HepG2 (cell line): ENCODE measurements around the gene PNLIPRP2.

Source experiments
- HCFC1 ChIP-seq: fragments of 150-350 bp; IDR thresholded peaks from 2 replicates; pipeline ENCODE4 v1.6.1; 2014; ENCODE audit warnings: low read depth, low read length
- HNRNPK ChIP-seq: fragments of 200-400 bp; formaldehyde crosslinking; IDR thresholded peaks from 2 replicates; pipeline ENCODE4 v1.6.1; 2018; ENCODE audit warnings: low read length, low read depth, moderate library complexity, mild to moderate bottlenecking; ENCODE audit not compliant: poor library complexity, severe bottlenecking
- IKZF1 ChIP-seq: fragments of 450-650 bp; IDR thresholded peaks from 2 replicates; pipeline ENCODE4 v1.7.1; 2016
- MAX ChIP-seq: IDR thresholded peaks from 2 replicates; pipeline ENCODE4 v1.6.1; 2012; ENCODE audit warnings: inconsistent platforms
- PHF8 ChIP-seq: sonication (generic); formaldehyde crosslinking; IDR thresholded peaks from 2 replicates; pipeline ENCODE4 v1.5.0; 2020; ENCODE audit warnings: missing genetic modification reagents
- POLR2A ChIP-seq, 2 experiments: IDR thresholded peaks; 2 replicates each; pipeline ENCODE4 v1.6.1; 2011; ENCODE audit warnings: low read depth in 2 of 2, low read length in 2 of 2, mild to moderate bottlenecking in 1 of 2, moderate library complexity in 1 of 2; ENCODE audit not compliant: insufficient read depth in 1 of 2
- POLR2AphosphoS2 ChIP-seq: IDR thresholded peaks from 2 replicates; pipeline ENCODE4 v1.6.1; 2011; ENCODE audit warnings: low read depth, low read length, improper control_type of control experiment
- POLR2AphosphoS5 ChIP-seq: IDR thresholded peaks from 2 replicates; pipeline ENCODE4 v1.6.1; 2012; ENCODE audit warnings: low read depth, low read length
- RFXANK ChIP-seq: IDR thresholded peaks from 2 replicates; pipeline ENCODE4 v1.6.1; 2016
- TGIF2 ChIP-seq: IDR thresholded peaks from 2 replicates; pipeline ENCODE4 v1.6.1; 2016; ENCODE audit warnings: control low read depth, missing compliant biosample characterization
- TOE1 ChIP-seq: sonication (generic); formaldehyde crosslinking; IDR thresholded peaks from 2 replicates; pipeline ENCODE4 v1.4.0; 2020; ENCODE audit warnings: mild to moderate bottlenecking, missing genetic modification reagents
- ZFP36 ChIP-seq: fragments of 150-350 bp; IDR thresholded peaks from 2 replicates; pipeline ENCODE4 v1.6.1; 2018; ENCODE audit warnings: borderline replicate concordance, low read length, low read depth; ENCODE audit not compliant: partially characterized antibody
- ZNF570 ChIP-seq: sonication (generic); formaldehyde crosslinking; IDR thresholded peaks from 2 replicates; pipeline ENCODE4 v1.4.0; 2020; ENCODE audit warnings: mild to moderate bottlenecking, missing genetic modification reagents, borderline replicate concordance
- TF ChIP-seq, protein P1 (sequence below): sonication (generic); formaldehyde crosslinking; IDR thresholded peaks from 2 replicates; pipeline ENCODE4 v1.5.0; 2020; ENCODE audit warnings: mild to moderate bottlenecking, missing genetic modification reagents, moderate library complexity

DNA sequence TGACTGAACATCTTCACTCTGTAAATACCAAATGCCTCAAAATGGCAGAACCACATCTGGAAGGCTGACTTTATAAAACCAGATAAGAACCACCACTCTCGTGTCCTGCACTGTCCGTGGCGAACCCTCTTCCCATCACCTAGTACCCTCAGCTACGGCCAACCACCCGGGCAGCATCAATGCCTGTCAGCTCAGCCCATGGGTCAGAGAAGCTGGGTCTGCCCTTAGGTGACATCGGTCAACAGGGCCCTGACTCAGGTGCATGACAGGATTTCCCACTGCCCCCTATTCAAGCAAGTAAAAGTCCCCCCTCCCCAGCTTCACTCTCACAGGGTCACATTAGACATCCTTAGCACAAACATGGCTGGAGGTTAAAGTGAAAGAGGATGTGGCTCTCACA is 65.1 kb downstream of the PNLIPRP2 start:
- TF ChIP-seq IKZF1: no peak
- no peak for TF ChIP-seq MAX
- no peak for TF ChIP-seq TGIF2 (CRISPR knock-in tag)
- no peak for TF ChIP-seq HCFC1
- TF ChIP-seq PHF8 (CRISPR knock-in tag): no peak
- TF ChIP-seq POLR2AphosphoS5: no peak
- TF ChIP-seq ZFP36: no peak
- no peak for TF ChIP-seq POLR2AphosphoS2
- TF ChIP-seq POLR2A (IDR thresholded peaks at IDR 0.05; ENCODE audit: insufficient read depth in 1 of 2, low read depth in 2 of 2, low read length in 2 of 2): no peak
- TF ChIP-seq, protein P1, sequence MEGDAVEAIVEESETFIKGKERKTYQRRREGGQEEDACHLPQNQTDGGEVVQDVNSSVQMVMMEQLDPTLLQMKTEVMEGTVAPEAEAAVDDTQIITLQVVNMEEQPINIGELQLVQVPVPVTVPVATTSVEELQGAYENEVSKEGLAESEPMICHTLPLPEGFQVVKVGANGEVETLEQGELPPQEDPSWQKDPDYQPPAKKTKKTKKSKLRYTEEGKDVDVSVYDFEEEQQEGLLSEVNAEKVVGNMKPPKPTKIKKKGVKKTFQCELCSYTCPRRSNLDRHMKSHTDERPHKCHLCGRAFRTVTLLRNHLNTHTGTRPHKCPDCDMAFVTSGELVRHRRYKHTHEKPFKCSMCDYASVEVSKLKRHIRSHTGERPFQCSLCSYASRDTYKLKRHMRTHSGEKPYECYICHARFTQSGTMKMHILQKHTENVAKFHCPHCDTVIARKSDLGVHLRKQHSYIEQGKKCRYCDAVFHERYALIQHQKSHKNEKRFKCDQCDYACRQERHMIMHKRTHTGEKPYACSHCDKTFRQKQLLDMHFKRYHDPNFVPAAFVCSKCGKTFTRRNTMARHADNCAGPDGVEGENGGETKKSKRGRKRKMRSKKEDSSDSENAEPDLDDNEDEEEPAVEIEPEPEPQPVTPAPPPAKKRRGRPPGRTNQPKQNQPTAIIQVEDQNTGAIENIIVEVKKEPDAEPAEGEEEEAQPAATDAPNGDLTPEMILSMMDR (CRISPR knock-in tag): no peak
- TF ChIP-seq ZNF570: no peak
- TF ChIP-seq HNRNPK: no peak
- TF ChIP-seq TOE1 (CRISPR knock-in tag): no peak
- no peak for TF ChIP-seq RFXANK
